HG03558 (cell line): Measurements from ENCODE around the gene ETHE1.

Source experiments
- ATAC-seq: cut with Tn5 transposase; IDR thresholded peaks from one replicate; pipeline ENCODE4 v1.9.1; 2021; ENCODE audit warnings: moderate number of reproducible peaks; ENCODE audit not compliant: unreplicated experiment; ENCODE audit errors: extremely low read depth

ETHE1 gene

DNA sequence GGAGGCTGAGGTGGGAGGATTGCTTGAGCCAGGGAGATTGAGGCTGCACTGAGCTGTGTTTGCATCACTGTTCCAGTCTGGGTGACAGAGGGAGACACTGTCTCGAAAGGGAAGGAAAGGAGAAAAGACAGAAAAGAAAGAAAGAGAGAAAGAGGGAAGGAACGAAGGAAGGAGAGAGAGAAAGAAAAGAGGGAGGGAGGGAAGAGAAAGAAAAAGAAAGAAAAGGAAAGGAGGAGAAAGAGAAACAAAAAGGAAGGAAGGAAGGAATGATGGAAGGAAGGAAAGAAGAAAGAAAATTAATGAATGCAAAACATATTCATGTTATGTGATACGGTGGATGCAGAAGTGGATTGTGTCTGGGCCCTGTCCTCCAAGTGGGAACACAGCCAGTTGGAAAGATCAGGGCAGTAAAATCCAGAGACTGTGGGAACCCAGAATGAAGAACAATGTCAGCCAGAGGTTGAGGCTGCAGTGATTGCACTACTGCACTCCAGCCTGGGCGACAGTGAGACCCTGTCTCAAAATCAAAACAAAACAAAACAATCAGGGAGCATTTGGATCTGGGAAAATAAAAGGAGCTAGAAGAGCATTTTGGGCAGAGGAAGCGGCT is 28.7 kb downstream of the ETHE1 start:
- no peak for ATAC-seq

DNA sequence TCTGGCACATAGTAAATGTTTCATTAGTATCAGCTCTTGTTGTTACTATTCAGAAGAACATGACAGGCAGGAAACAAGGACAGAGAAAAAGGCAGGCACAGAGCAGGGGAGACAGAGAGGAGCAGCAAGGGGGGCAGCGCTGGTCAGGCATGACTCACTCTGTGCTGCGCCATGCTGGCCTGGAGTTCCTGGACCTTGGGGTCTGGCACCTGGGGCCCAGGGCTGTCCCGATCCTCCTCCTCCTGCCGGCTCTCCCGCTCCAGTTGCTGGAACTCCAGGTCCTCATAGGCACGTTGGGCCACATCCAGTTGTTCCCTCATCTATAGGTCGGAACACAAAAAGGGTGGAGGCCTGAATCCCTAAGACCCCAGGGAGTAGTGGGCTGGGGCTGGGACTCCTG is 30.0 kb downstream of the ETHE1 start:
- ATAC-seq: no peak

DNA sequence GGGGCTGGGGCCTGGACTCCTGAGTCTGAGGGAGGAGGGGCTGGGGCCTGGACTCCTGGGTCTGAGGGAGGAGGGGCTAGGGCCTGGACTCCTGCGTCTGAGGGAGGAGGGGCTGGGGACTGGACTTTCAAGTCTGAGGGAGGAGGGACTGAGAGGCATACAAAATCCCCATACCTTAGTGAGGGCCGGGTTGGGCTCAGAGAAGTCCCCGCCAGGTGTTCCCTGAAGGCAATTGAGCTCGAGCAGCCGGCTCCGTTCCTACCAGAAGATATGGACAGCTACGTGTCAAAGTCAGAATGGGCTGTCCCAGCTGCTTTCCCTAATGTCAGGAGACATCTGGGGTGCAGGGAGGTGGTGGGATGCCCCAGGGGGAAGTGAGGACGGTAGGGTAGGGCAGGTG is 31.9 kb downstream of the ETHE1 start:
- no peak for ATAC-seq

DNA sequence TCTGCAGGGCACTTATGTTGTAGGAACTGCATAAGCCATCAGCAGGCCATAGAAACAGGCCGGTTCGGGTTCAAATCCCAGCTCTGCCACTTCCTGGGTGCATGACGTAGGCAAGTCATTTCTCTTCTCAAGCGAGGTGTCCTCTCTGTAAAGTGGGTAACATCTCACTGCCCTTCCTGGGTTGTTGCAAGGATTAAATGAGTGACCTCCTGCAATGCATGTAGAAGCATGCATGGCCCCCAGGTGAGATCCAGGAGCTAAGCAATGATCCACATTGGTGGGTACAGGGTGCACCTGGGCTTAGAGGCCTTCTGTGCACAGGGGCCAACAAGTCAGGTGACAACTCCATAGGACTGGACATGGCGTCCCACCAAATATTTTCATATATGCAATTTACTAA is 36.2 kb downstream of the ETHE1 start:
- no peak for ATAC-seq

DNA sequence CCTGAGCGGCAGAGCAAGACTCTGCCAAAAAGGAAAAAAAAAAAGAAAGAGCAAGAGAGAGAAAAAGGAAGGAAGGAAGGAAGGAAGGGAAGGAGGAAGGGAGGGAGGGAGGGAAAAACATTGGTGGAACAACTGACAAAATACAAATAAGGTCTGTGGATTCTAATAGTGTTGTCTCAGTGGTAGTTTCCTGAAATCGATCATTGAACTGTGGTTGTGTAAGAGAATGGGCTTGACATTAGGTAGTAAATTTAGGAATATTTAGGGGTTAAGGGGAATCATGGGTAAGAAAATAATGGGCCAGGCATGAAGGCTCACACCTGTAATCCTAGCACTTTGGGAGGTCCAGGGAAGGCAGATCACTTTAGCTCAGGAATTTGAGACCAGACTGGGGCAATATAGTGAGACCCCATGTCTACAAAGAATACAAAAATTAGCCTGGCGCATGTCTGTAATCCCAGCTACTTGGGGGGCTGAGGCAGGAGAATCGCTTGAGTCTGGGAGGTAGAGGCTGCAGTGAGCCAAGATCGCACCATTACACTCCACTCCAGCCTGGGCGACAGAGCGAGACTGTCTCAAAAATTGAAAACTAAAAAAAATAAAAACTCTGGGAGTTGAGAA is 36.9 kb downstream of the ETHE1 start:
- no peak for ATAC-seq

DNA sequence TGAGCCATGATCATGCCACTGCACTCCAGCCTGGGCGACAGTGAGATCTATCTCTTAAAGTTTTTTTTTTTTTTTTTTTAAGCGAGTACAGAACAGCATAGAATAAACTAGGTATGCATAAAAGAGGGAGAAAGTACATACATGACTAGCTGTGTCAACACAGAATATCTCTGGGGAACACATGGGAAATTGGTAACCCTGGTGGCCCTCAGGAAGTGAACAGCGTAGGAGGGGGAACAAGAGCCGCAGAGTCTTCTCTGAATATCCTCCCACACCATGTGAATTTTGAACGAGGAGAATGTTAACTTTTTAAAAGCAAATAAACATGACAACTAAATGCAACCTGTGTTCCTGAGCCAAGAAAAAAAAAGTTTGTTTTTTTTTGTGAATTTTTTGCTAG is 37.7 kb downstream of the ETHE1 start:
- no peak for ATAC-seq

DNA sequence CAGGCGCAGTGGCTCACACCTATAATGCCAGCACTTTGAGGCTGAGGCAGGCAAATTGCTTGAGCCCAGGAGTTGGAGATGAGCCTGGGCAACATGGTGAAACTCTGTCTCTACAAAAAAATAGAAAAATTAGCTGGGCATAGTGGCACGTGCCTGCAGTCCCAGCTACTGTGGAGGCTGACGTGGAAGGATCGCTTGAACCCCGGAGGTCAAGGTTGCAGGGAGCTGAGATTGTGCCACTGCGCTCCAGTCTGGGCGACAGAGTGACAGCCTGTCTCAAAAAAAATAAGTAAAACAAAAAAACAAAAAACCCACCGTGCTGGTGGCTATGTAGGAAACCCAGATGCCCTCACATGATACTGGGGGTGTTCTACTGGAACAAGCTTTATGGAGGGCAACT is 38.8 kb downstream of the ETHE1 start:
- no peak for ATAC-seq

DNA sequence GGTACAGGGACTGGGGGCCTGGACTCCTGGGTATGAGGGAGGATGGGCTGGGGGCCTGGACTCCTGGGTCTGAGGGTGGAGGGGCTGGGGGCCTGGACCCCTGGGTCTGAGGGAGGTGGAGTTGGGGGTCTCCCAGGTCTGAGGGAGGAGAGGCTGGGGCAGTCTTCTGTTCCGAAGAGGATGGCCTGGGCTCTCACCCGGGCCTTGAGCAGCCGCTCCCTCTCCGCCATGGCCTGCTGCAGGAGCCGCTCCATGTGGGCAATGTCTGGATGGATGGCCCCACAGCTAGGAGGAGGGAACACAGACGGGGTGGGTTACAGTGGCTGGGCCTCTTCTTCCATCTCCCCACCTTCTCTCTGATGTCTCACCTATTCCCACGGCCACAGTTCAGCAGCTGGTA is 40.6 kb downstream of the ETHE1 start:
- ATAC-seq: no peak

DNA sequence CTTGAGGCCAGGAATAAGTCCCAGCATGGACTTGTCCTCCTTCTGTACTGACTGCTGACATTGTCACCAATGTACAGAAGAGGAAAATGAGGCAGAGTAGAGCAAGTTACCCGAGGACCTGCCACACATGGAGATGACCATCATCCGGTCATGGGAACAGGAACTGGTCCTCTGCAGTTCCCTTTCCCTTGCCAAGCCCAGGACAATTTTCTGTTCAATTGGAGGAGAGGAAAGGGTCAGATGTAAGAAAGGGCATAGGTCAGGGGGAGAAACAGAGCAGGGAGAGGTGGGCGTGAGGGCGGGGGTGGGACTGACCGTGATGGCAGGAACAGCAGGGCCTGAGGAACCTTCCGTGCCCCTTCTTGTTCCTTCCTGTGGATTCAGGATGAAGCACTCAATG is 41.0 kb downstream of the ETHE1 start:
- no peak for ATAC-seq

DNA sequence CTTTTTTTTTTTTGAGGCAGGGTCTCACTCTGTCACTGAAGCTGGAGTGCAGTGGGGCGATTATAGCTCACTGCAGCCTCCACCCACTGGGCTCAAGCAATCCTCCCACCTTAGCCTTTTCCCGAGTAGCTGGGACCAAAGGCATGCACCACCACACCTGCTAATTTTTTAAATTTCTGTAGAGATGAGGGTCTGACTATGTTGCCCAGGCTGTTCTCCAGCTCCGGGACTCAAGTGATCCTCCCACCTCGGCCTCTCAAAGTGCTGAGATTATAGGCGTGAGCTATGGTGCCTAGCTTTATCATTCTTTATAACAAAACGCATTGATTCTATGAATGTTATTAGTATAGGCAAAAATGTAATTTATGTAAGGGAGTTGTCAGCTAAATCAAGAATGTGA is 43.7 kb downstream of the ETHE1 start:
- no peak for ATAC-seq

DNA sequence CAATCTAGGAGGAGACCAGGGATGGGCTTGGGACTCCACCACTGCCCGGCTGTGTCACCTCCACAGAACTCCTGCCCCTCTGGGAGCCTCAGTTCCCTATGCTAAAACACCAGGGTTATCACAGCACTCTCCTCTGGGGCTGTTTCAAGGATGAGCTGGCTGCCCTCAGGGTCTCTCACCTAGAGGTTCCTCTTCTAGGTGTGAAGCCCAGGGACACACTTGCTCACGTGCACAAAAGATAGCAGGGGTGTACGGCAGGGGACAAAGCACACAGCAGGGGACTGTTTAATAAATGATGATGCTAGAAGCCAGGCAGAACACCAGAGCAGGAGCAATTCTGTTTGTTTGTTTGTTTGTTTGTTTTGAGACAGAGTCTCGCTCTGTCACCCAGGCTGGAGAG is 44.8 kb downstream of the ETHE1 start:
- no peak for ATAC-seq

DNA sequence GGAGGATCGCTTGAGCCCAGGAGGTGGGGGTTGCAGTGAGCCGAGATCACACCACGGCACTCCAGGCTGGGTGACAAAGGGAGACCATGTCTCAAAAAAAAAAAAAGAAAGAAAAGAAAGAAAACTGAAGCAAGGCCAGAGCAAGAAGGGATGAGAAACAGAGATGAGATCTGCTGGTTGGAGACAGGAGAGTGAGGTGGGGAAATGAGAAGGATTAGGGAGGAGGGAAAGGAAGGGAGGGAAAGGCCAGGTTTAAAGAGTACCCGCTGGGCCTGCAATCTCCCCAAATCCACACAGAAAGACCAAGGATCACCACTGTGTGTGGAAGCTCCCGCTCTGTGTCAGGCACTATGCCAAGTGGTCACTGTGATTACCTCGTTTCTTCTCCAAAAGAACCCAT is 45.3 kb downstream of the ETHE1 start:
- no peak for ATAC-seq

DNA sequence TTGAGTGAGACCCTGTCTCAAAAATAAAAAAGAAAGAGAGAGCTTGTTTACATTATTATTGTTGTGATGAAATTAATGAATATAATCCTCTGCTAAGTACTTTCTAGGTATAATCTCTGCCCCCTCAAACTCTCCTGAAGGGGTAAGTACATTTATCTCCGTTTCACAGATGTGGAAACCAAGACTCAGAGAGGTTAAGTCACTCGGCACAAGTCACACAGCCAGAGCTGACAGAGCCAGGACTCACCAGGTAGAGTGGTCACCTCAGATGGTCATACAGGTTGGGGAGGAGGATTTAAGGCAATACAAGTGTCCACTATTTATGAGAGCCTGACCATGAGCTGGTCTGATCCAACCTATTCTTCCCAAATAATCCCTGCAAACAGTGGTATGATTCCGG is 46.4 kb downstream of the ETHE1 start:
- no peak for ATAC-seq

DNA sequence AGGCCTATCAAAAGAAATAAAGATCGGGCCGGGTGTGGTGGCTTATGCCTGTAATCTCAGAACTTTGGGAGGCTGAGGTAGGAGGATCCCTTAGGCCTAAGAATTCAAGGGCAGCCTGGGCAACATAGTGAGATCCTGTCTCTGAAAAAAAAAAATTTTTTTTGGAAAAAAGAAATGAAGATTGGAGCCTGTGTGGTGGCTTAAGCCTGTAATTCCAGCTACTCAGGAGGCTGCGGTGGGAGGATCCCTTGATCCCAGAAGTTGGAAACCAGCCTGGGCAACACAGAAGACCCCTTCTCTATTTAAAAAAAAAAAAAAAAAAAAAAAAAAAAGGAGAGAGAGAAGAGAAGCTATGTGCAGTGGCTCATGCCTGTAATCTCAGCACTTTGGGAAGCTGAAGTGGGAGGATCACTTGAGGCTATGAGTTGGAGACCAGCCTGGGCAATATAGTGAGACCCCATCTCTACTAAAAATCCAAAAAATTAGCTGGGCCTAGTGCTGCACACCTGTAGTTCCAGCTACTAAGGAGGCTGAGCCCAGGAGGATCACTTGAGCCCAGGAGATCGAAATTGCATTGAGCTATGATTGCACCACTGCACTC is 46.9 kb downstream of the ETHE1 start:
- ATAC-seq: no peak

DNA sequence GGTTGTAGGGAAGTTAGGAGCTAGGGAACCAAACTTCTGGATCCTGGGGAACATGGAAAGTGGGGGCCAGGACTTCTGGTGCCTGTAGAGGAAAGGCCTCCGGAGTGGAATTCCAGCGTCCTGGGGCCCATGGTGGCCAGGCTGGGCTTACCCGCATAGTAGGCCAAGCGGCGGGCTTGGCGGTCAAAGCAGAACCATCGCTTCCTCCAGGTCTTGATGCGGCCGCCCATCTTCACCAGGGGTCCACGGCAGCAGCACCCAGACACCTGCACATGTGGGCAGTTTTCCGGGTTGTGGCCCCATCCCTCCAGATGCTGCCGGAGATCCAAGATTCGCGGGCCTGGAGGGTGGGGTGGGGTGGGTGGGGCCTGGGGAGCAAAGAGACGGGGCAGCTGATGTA is 47.8 kb downstream of the ETHE1 start:
- no peak for ATAC-seq

DNA sequence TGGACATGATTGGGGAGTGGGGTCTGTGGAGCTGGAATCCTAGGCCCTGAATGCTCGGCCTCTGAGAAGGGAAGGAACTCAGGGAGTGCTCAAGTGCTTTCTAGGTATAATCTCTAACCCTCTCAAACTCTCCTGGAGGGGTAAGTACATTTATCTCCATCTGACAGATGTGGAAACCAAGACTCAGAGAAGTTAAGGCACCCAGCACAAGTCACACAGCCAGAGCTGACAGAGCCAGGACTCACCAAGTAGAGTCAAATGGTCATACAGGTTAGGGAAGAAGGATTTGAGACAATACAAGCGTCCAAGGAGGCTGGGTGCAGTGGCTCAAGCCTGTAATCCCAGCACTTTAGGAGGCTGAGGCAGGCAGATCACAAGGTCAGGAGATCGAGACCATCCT is 48.7 kb downstream of the ETHE1 start:
- ATAC-seq: no peak

DNA sequence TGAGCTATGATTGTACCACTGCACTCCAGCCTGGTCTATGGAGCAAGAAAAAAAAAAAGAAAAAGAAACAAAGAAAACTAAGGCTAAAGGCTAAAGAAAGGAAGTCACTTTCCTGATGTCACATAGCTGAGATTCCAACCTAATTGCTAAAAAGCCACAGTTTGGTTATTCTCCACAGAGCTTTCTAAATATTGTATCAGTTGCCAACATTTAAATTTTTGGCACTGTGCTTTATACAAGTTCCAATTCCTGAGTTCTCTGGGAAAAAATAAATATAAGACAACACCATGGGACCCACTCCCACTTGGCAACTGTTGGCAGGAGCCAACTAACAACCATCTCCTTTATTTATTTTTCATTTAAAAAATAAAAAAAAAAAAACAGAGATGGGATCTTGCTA is 50.4 kb downstream of the ETHE1 start:
- no peak for ATAC-seq

DNA sequence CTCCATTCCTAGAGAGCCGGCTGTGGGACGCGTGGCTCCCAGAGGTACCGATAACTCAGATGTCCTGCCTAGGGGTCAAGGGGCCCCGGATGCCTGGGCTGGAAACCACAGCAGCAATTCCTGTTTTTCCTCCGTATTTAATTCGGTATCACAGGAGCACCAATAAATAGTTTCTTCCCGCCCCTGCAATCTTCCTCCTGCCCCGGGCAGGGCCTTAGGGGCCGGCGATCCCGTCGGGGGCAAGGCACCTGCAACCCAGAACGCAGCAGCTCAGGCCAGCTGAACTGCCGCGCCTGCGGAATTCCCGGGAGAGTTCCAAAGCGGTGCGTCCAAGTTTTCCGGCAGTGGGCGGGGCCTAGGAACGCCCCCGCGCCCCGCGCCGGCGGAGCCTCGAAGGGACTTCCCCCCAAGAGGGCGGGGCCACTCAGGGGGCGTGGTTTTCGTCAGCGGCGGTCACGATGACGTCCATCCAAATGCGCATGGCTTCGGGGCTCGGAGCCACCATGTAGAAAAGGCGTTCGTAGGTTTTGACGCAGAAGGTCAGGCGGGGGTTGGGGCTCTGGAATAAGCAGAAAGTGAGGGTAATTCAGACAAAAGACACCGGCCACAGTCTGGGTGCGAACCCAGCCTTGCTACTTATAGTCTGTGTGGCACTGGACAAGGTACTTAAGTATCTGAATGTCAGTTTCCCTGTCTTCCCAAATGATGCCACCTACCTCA is 51.9 kb downstream of the ETHE1 start:
- ATAC-seq: no peak

DNA sequence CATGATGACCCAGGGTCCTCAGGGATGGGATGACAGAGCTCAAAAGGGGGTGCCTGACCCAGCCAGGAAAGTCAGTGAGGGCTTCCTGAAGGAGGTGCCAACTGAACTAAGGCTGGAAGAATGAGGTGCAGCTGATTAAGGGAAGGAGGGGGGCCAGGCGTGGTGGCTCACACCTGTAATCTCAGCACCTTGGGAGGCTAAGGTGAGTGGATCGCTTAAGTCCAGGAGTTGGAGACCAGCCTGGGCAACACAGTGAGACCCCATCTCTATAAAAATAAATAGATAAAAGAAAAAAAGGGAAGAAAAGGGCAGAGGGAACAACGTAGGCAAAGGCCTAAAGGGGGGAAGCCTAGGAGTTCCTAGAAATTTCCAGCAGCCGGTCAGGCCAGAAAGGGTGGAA is 52.5 kb downstream of the ETHE1 start:
- no peak for ATAC-seq

DNA sequence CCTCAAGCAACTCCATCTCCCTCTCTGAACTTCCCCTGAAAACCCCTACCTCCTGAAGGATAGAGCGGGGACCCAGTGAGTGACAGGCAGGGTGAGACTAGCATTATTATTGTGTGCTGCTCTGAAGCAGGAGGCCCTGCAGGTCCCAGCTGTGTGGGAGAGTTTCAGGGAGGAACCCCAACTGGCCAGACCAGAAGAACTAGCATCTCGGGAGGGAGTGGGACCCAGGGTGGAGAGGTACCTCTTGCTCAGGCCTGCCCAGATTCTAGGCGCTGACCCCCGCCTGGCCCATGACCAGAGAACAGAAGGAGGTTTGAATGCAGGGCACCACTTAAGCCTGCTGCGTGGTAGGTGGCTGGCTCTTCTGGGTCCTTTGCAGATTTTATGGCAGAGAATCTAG is 55.9 kb downstream of the ETHE1 start:
- ATAC-seq: no peak

DNA sequence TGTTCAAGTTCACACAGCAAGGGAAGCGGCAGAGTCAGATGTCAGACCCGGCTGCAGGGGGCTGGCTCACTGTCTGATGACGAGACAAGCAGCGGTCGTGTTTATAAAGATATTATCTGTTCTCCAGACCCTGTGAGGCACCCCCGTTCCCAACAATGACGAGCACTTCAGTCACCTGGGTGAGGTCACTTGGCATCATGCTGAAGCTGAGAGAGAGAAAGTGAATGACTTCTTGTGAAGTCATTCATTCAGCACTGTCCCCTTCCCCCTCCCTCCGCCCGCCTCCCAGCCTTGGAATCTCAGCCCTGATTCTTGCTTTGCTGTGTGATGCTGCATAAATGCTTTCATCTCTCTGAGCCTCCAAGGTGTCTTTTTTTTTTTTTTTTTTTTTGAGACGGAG is 56.7 kb downstream of the ETHE1 start:
- no peak for ATAC-seq

DNA sequence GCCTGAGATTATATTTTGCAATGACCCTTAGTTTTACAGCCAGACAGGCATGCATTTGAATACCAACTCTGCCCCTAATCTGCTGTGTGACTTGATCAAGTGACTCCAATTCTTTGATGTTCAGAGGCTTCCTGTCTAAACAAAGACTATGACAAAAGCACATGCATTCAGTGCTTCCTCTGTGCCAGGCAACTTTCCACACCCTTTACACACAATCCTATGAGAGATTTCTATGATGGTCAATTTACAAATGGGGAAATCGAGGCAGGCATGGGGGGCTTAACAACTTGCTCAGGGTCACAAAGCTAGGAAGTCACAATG is 57.9 kb downstream of the ETHE1 start:
- no peak for ATAC-seq
